ENCODE results near the gene LIMA1. TPM values are rescaled to one million over a fixed set of nuclear protein-coding genes. Genes with fewer than 3 reads are reported as not detected.

LIMA1 gene
- total RNA-seq, 1 donor from 2014 or later = 25.5 TPM

DNA sequence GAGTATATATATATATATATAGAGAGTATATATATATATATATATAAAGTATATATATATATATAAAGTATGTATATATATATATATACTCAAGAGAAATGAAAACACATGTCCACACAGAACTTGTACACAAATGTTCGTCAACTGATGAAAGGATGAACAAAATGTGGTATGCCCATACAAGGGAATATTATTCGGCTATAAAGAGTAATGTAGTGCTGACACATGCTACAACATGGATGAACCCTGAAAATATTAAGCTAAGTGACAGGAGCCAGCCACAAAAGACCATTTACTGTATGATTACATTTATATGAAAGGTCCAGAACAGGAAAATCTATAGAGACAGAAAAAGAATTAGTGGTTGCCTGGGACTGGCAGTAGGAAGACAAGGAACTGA is 19.5 kb downstream of the LIMA1 start:
- TF ChIP-seq CTCF (conservative IDR thresholded peaks at IDR 0.05) = no peak
- Mint-ChIP-seq H3K9me3 (peaks cover 4% of the 10 kb centered on the region), H3K27ac (ENCODE audit: unreplicated experiment) (no peak overlapping the region), H3K4me3 (no peak overlapping the region), H3K27me3 (ENCODE audit: low read depth) (no peaks in the 10 kb centered on the region), H3K4me1 (peaks cover 10% of the 10 kb centered on the region), H3K36me3 (ENCODE audit: low read depth) (no peaks in the 10 kb centered on the region)
- DNase-seq (ENCODE audit: low read depth, low spot score) = no peak

DNA sequence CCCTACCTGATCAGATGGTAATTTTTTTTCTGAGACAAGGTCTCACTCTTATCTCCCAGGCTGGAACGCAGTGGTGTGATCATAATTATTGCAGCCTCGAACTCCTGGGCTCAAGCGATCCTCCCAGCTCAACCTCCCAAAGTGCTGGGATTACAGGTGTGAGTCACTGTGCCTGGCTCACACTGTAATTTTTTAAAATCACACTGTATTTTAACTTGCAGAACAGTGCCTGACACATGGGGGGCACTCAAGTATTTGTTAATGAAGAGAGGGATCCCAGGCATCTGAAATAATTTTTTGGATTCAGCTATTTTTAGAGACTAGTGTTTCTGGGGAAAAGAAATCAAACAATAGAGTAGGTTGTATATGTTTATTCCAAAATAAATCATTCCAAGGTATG is 21.7 kb downstream of the LIMA1 start:
- Mint-ChIP-seq H3K4me1 (peaks cover 4% of the 10 kb centered on the region), H3K4me3 (no peak overlapping the region), H3K27ac (ENCODE audit: unreplicated experiment) (no peak overlapping the region), H3K36me3 (ENCODE audit: low read depth) (no peaks in the 10 kb centered on the region), H3K9me3 (peaks cover 4% of the 10 kb centered on the region), H3K27me3 (ENCODE audit: low read depth) (no peaks in the 10 kb centered on the region)
- no peak for TF ChIP-seq CTCF (conservative IDR thresholded peaks at IDR 0.05)
- no peak for DNase-seq (ENCODE audit: low read depth, low spot score)

- H3K27ac Mint-ChIP-seq (ENCODE audit: unreplicated experiment) = no peak overlapping the region
- H3K4me1 Mint-ChIP-seq = peaks cover 4% of the 10 kb centered on the region
- H3K9me3 Mint-ChIP-seq = no peaks in the 10 kb centered on the region
- no peak for TF ChIP-seq CTCF (conservative IDR thresholded peaks at IDR 0.05)
- H3K4me3 Mint-ChIP-seq = no peak overlapping the region
- no peak for DNase-seq (ENCODE audit: low read depth, low spot score)
- H3K27me3 Mint-ChIP-seq (ENCODE audit: low read depth) = no peaks in the 10 kb centered on the region
- no peaks in the 10 kb centered on the region for H3K36me3 Mint-ChIP-seq (ENCODE audit: low read depth)
These were observed 25.2 kb downstream of the LIMA1 start for GRCh38 chr12:50258167-50258551.

DNA sequence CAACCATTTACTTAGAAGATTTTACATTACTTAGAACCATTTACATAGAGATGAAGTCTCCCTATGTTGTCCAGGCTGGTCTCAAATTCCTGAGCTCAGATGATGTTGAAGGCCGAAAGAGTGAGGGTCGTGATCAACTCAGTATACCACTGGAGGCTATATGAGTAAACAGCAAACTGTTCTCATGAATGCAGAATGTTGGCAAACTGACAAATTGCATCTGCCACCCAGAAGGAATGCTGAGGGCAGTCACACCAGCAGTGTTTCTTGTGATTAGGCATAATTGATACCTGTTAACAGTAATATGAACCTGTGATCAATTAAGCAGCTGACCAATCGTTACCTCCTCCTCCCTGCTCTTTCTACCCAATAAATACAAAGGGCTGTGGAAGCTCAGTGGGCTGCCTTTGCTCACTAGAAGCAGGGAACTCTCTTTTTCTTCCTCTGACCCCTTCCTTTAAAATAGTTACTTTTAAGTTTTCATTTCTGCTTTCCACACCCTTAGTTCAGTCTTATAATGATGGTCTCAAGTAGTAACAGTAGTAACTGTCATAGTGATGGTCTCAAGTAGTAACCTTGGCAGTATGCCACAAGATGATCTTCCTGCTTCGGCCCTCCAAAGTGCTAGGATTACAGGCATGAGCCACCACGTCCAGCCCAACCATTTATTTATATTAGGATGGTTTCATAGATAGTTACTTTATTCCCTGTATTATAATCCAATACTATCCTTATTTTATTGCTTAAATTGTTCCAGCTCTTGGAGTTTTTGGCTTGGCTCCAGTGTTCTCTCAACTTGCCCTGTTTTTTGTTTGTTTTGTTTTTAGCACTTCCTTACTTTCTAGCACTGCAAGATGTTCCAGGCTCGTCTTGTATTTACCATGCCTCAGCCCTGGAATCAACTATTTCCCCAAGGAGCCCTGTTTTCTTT is 25.8 kb downstream of the LIMA1 start:
- H3K36me3 Mint-ChIP-seq (ENCODE audit: low read depth) = no peaks in the 10 kb centered on the region
- no peak for DNase-seq (ENCODE audit: low read depth, low spot score)
- H3K4me1 Mint-ChIP-seq = peaks cover 4% of the 10 kb centered on the region
- TF ChIP-seq CTCF (conservative IDR thresholded peaks at IDR 0.05) = no peak
- H3K27ac Mint-ChIP-seq (ENCODE audit: unreplicated experiment) = no peak overlapping the region
- no peaks in the 10 kb centered on the region for H3K9me3 Mint-ChIP-seq
- H3K4me3 Mint-ChIP-seq = no peak overlapping the region
- no peaks in the 10 kb centered on the region for H3K27me3 Mint-ChIP-seq (ENCODE audit: low read depth)

DNA sequence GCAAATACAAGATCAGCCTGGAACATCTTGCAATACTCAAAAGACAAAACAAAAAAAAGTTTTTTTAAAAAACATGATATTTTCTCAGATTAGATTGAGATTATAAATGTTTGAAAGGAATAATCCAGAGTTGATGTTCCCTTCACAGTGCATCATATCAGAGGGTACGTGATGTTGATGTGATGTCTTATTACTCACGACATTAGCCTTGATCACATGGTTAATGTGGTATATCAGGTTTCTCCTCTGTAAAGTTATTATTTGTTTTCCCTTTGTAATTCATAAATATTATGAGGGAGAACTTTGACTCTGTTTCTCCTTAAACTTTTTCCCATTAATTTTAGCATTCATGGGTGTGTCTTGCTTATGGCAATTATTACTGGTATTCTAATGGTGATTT is 26.6 kb downstream of the LIMA1 start:
- TF ChIP-seq CTCF (conservative IDR thresholded peaks at IDR 0.05) = no peak
- no peaks in the 10 kb centered on the region for H3K9me3 Mint-ChIP-seq
- no peak for DNase-seq (ENCODE audit: low read depth, low spot score)
- H3K27me3 Mint-ChIP-seq (ENCODE audit: low read depth) = no peaks in the 10 kb centered on the region
- no peak overlapping the region for H3K4me3 Mint-ChIP-seq
- no peak overlapping the region for H3K27ac Mint-ChIP-seq (ENCODE audit: unreplicated experiment)
- no peaks in the 10 kb centered on the region for H3K36me3 Mint-ChIP-seq (ENCODE audit: low read depth)
- peaks cover 4% of the 10 kb centered on the region for H3K4me1 Mint-ChIP-seq

Data from neural crest cell (in vitro differentiated cells).